Tibial nerve (tissue), 3 donors: Measurements from ENCODE around the gene C12orf75.

ENCODE experiments used
- CTCF ChIP-seq, 5 experiments: fragments of 200-600 bp in 3 of 5; fragments of 450-650 bp in 2 of 5; sonication (generic) in 3 of 5; IDR thresholded peaks; one replicate each; pipeline ENCODE4 v1.5.1; 2016 to 2019; ENCODE audit warnings: antibody characterized with exemption in 5 of 5, mild to moderate bottlenecking in 3 of 5, moderate library complexity in 2 of 5
- POLR2A ChIP-seq, 2 donors: fragments of 450-650 bp; IDR thresholded peaks; one replicate each; pipeline ENCODE4 v1.6.1; 2017; ENCODE audit warnings: antibody characterized with exemption in 2 of 2, mild to moderate bottlenecking in 2 of 2, moderate library complexity in 2 of 2

DNA sequence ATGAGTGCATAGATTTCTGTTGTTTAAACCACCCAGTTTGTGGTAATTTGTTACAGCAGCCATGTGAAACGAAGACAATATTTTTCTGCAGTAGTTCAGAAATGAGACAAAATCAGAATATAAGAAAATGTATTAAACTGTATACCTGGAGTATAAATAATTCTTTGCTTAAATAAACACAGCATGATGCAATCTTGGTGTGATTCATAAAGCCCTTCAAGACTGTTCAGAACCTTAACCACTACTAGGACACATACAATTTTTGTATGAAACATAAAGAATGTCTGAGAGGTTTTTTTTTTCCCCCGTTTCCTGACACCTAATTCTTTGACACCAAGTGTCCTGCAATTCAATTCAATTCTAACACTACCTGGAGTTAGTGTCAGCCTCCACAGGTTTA, 10.5 kb downstream of the C12orf75 start:
- TF ChIP-seq CTCF (IDR thresholded peaks at IDR 0.05) (no peak), POLR2A (IDR thresholded peaks at IDR 0.05) (no peak)
